T-helper 2 cell treated with Interferon-gamma antibody and Interleukin-4, amounts not matched to agents 5 μg/mL and 100 μg/mL, for 36 hours (primary cell): Measurements from ENCODE around the gene NATD1.
"Not testable (repeated sequence)": the region's sequence is repeated elsewhere in the genome, so short reads cannot be mapped to it uniquely, and the experiment has no call there.

Experiments used
- DNase-seq: peaks from one replicate; pipeline ENCODE4 v3.0.0; 2021; ENCODE audit warnings: low spot score
- H3K27ac Mint-ChIP-seq: one replicate; pipeline ENCODE4 v1.8.0; 2021; ENCODE audit warnings: mild to moderate bottlenecking, mixed read lengths
- H3K27me3 Mint-ChIP-seq: one replicate; pipeline ENCODE4 v1.8.0; 2021; ENCODE audit warnings: low read depth, mixed read lengths
- H3K36me3 Mint-ChIP-seq: one replicate; pipeline ENCODE4 v1.8.0; 2021; ENCODE audit warnings: low read depth, mixed read lengths
- H3K4me1 Mint-ChIP-seq: one replicate; pipeline ENCODE4 v1.8.0; 2021; ENCODE audit warnings: low read depth, mixed read lengths
- H3K4me3 Mint-ChIP-seq: one replicate; pipeline ENCODE4 v1.8.0; 2022; ENCODE audit warnings: mild to moderate bottlenecking, moderate library complexity, mixed read lengths
- H3K9me3 Mint-ChIP-seq: one replicate; pipeline ENCODE4 v1.8.0; 2021; ENCODE audit warnings: mixed read lengths

The NATD1 gene

DNA sequence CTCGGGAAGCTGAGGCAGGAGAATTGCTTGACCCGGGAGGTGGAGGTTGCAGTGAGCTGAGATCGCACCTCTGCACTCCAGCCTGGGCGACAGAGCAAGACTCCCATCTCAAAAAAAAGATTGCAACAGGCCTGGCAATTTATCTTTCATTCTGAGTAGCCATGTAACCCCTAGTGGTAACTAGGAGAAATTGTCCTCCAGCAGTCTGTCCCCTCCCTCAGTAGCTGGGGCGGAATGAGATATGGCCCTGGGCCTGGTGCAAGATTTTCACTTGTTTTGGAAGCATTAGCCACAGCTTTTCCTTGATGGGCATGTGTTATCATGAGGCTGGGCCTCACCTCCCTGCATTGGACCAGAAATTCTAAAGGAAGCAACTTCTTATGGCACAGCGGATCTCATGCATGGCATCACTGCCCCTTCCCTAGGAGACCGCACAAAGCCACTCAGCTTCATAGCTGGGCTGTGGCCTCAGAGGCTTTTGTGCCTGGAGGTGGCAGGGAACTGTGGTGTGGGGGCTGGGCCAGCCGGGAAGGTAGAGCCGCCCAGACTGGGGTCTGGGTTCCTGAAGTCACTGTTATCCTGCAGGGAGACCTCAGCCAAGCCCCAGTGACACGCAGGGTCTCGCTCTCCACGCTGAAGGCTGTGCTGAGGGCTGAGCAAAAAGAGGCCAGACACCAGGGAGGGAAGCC lies 13.4 kb downstream of the NATD1 start:
- no peak overlapping the region for H3K27ac Mint-ChIP-seq
- no peak overlapping the region for H3K4me3 Mint-ChIP-seq
- H3K4me1 Mint-ChIP-seq, result no peaks in the 10 kb centered on the region
- no peaks in the 10 kb centered on the region for H3K27me3 Mint-ChIP-seq
- no peak for DNase-seq
- no peaks in the 10 kb centered on the region for H3K36me3 Mint-ChIP-seq
- H3K9me3 Mint-ChIP-seq, result no peaks in the 10 kb centered on the region

DNA sequence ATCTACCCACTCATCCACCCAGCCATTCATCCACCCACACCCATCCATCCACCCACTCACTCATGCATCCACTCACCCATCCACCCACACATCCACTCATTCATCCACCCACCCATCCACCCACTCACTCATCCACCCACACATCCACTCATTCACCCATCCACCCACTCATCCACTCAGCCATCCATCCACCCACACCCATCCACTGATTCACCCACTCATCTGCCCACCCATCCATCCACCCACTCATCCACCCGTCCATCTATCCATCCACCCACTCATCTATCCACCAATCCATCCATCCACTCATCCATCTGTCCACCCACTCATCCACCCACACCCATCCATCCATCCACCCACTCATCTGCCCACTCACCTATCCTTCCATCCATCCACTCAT lies 17.3 kb downstream of the NATD1 start:
- Mint-ChIP-seq H3K27me3 (no peaks in the 10 kb centered on the region), H3K36me3 (no peaks in the 10 kb centered on the region), H3K4me1 (no peaks in the 10 kb centered on the region), H3K27ac (no peak overlapping the region), H3K4me3 (no peak overlapping the region), H3K9me3 (peaks cover 6% of the 10 kb centered on the region)
- DNase-seq, result no peak

GRCh38 chr17:21233581-21234347 lies 19.4 kb downstream of the NATD1 start:
- no peaks in the 10 kb centered on the region for H3K4me1 Mint-ChIP-seq
- H3K27ac Mint-ChIP-seq, result no peak overlapping the region
- no peak overlapping the region for H3K4me3 Mint-ChIP-seq
- H3K9me3 Mint-ChIP-seq, result peaks cover 6% of the 10 kb centered on the region
- H3K36me3 Mint-ChIP-seq, result no peaks in the 10 kb centered on the region
- no peaks in the 10 kb centered on the region for H3K27me3 Mint-ChIP-seq
- no peak for DNase-seq

- Mint-ChIP-seq H3K4me3 (no peak overlapping the region), H3K27ac (no peak overlapping the region), H3K9me3 (peaks cover 6% of the 10 kb centered on the region), H3K36me3 (no peaks in the 10 kb centered on the region), H3K4me1 (no peaks in the 10 kb centered on the region), H3K27me3 (no peaks in the 10 kb centered on the region)
- no peak for DNase-seq
Observed at GRCh38 chr17:21232033-21232749, 21.0 kb downstream of the NATD1 start.

GRCh38 chr17:21231533-21231932 lies 21.7 kb downstream of the NATD1 start:
- Mint-ChIP-seq H3K9me3 (peaks cover 6% of the 10 kb centered on the region), H3K27me3 (no peaks in the 10 kb centered on the region), H3K4me3 (no peak overlapping the region), H3K4me1 (no peaks in the 10 kb centered on the region), H3K36me3 (no peaks in the 10 kb centered on the region), H3K27ac (no peak overlapping the region)
- no peak for DNase-seq

GRCh38 chr17:21228845-21229244 lies 24.4 kb downstream of the NATD1 start:
- Mint-ChIP-seq H3K4me3 (no peak overlapping the region), H3K9me3 (peaks cover 6% of the 10 kb centered on the region), H3K4me1 (no peaks in the 10 kb centered on the region), H3K27me3 (no peaks in the 10 kb centered on the region), H3K36me3 (no peaks in the 10 kb centered on the region), H3K27ac (no peak overlapping the region)
- no peak for DNase-seq

- Mint-ChIP-seq H3K4me3 (no peak overlapping the region), H3K9me3 (peaks cover 6% of the 10 kb centered on the region), H3K36me3 (no peaks in the 10 kb centered on the region), H3K4me1 (no peaks in the 10 kb centered on the region), H3K27me3 (no peaks in the 10 kb centered on the region), H3K27ac (no peak overlapping the region)
- DNase-seq, result no peak
Observed at GRCh38 chr17:21228111-21228510, 25.1 kb downstream of the NATD1 start.

DNA sequence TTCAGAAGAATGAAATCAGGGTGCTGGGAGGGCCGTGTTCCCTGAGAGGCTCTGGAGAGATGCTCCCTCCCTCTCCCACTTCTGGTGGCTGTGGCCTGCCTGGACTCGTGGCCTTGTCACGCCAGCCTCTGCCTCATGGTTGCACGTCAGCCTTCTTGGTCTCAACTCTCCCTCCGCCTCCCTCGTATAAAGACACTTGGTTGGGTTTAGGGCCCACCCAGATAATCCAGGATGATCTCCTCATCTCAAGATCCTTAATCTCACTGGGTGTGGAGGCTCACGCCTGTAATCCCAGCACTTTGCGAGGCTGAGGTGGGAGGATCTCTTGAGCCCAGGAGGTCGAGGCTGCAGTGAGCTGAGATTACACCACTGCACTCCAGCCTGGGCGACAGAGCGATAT lies 25.9 kb downstream of the NATD1 start:
- not testable (repeated sequence) for H3K9me3 Mint-ChIP-seq, H3K4me1 Mint-ChIP-seq, DNase-seq, H3K4me3 Mint-ChIP-seq, H3K36me3 Mint-ChIP-seq, H3K27me3 Mint-ChIP-seq, H3K27ac Mint-ChIP-seq

- Mint-ChIP-seq H3K4me3 (no peak overlapping the region), H3K27me3 (no peaks in the 10 kb centered on the region), H3K27ac (no peak overlapping the region), H3K36me3 (peaks cover 4% of the 10 kb centered on the region), H3K9me3 (no peaks in the 10 kb centered on the region), H3K4me1 (peaks cover 2% of the 10 kb centered on the region)
- no peak for DNase-seq
Observed at GRCh38 chr17:21223086-21223485, 30.1 kb downstream of the NATD1 start.

DNA sequence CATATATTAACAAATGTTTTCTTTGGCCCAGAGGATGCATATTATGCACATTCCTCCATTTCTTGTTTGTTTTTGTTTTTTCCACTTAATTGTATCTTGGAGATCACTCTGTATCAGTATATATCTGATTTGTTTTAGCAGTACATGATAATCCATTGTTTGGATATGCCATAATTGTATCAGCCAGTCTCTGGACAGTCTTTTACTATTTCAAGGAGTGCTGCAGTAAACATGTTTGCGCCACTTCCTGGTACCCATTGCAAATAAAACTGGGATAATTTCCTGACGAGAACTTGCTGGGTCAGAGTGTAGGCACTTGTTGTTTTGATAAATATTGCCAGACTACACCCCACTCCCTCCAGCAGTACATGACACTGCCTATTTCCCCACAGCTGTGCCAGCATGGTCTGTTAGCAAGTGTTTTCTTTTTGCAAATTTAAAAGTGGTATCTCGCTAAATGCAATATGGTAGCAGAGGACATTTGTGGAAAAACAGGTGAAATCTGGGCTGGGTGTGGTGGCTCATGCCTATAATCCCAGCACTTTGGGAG lies 34.3 kb downstream of the NATD1 start:
- H3K4me1 Mint-ChIP-seq, result peaks cover 19% of the 10 kb centered on the region
- no peak overlapping the region for H3K27ac Mint-ChIP-seq
- H3K9me3 Mint-ChIP-seq, result no peaks in the 10 kb centered on the region

DNA sequence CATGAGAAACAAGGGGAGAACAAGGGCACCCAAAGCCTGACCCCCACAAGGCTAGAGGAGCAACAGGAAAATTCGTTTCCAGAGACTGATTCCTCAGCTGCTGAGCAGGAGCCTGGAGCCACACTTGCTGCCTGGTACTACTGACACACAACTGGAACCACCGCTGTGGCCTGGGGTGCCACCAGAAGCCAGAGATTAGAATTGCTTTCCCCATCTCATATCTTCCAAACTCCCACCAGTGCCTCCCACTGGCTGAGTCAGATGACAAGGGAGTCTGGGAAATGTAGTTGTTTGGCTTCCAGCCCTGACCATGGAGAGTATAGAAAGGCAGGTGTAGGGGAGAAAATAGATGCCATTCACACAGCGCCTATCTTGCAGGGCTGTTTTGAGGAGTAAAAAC lies 35.1 kb downstream of the NATD1 start:
- H3K27ac Mint-ChIP-seq, result no peak overlapping the region
- H3K4me3 Mint-ChIP-seq, result no peak overlapping the region
- H3K27me3 Mint-ChIP-seq, result no peaks in the 10 kb centered on the region
- H3K36me3 Mint-ChIP-seq, result peaks cover 6% of the 10 kb centered on the region
- peaks cover 19% of the 10 kb centered on the region for H3K4me1 Mint-ChIP-seq
- no peaks in the 10 kb centered on the region for H3K9me3 Mint-ChIP-seq
- peak; percentile 45 for DNase-seq

More for the DNA sequence above, 34.3 kb downstream of the NATD1 start:
- DNase-seq, result no peak
- H3K4me3 Mint-ChIP-seq, result no peak overlapping the region
- peaks cover 6% of the 10 kb centered on the region for H3K36me3 Mint-ChIP-seq
- H3K27me3 Mint-ChIP-seq, result no peaks in the 10 kb centered on the region

GRCh38 chr17:21217346-21217745 lies 35.9 kb downstream of the NATD1 start:
- no peak for DNase-seq
- H3K27ac Mint-ChIP-seq, result no peak overlapping the region
- H3K4me1 Mint-ChIP-seq, result peaks cover 25% of the 10 kb centered on the region
- peaks cover 6% of the 10 kb centered on the region for H3K36me3 Mint-ChIP-seq
- H3K27me3 Mint-ChIP-seq, result no peaks in the 10 kb centered on the region
- H3K9me3 Mint-ChIP-seq, result no peaks in the 10 kb centered on the region
- H3K4me3 Mint-ChIP-seq, result no peak overlapping the region

DNA sequence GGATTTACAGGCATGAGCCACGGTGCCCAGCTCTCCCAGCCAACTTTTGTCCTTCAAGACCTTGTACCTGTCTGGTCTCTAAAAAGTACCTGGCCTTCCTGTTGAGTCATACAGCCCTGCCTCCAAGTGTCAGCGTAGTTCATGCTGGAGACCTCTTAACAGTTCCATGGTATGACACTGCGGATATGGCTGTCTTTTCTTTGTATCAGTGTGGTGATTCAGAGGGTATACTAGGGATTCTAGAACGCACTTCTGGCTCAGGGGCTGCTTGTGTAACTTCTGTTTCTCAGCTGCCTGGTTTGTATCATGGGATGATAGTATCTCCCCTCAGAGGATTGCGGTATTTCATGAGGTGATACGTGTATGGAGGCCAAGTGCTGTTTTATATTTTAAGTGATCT lies 37.3 kb downstream of the NATD1 start:
- Mint-ChIP-seq H3K36me3 (peaks cover 6% of the 10 kb centered on the region), H3K27ac (no peak overlapping the region), H3K9me3 (no peaks in the 10 kb centered on the region), H3K4me1 (peaks cover 33% of the 10 kb centered on the region), H3K4me3 (peak overlapping the region; percentile 98), H3K27me3 (no peaks in the 10 kb centered on the region)
- DNase-seq, result no peak
